T-cell (primary cell): Measurements from ENCODE around the gene SLC28A1. TPM values are rescaled to one million over a fixed set of nuclear protein-coding genes. Genes with fewer than 3 reads are reported as not detected.
A peak's percentile ranks its signal among the peaks of the same experiment; 100 is the strongest.
"Not testable (repeated sequence)": the region's sequence is repeated elsewhere in the genome, so short reads cannot be mapped to it uniquely, and the experiment has no call there.

Source experiments
- ATAC-seq, 4 experiments: fragments of 200-7000 bp in 3 of 4; fragments of 150-1000 bp in 1 of 4; cut with Tn5 transposase; replicated peaks in 1 of 4; 1 replicate in 3 of 4; 2 replicates in 1 of 4; pipeline ENCODE4 v1.10.0; 2021; ENCODE audit warnings: moderate library complexity in 3 of 4, mild to moderate bottlenecking in 2 of 4, moderate number of reproducible peaks in 1 of 4
- CTCF ChIA-PET, 2 donors: fragments of 300-600 bp; sonication (Branson Sonifier 250); formaldehyde crosslinking; loops; one replicate each; lab custom pipeline; 2022; ENCODE audit warnings: antibody characterized with exemption in 2 of 2; lab: Charles Lee
- POLR2A ChIA-PET, 2 donors: fragments of 300-600 bp; sonication (Branson Sonifier 250); formaldehyde crosslinking; loops; one replicate each; lab custom pipeline; 2022; ENCODE audit warnings: antibody characterized with exemption in 2 of 2; lab: Charles Lee
- DNase-seq, 35 experiments: peaks; one replicate each; pipeline versions ENCODE4 v3.0.0 to v3.0.0-alpha.2; 2013 to 2023
- H3K27ac ChIP-seq: one replicate; pipeline ENCODE4 v1.5.1; 2013; ENCODE audit warnings: low read length
- H3K27me3 ChIP-seq, 2 experiments: replicated peaks in 1 of 2; 1 replicate in 1 of 2; 2 replicates in 1 of 2; pipeline versions ENCODE4 v1.6.1 to v1.7.0; 2013; ENCODE audit warnings: low read length in 1 of 2, mixed read lengths in 1 of 2; ENCODE audit not compliant: control insufficient read depth in 2 of 2, insufficient read depth in 2 of 2; ENCODE audit errors: extremely low read depth in 1 of 2
- H3K36me3 ChIP-seq, 2 donors: 1 replicate in 1 of 2; 2 replicates in 1 of 2; pipeline versions ENCODE4 v1.6.1 to v1.7.0; 2013; ENCODE audit warnings: low read length in 1 of 2; ENCODE audit not compliant: control insufficient read depth in 2 of 2, insufficient read depth in 1 of 2; ENCODE audit errors: extremely low read depth in 1 of 2
- H3K4me1 ChIP-seq, 2 experiments: 1 replicate in 1 of 2; 2 replicates in 1 of 2; pipeline versions ENCODE4 v1.6.1 to v1.7.0; 2013; ENCODE audit warnings: low read length in 2 of 2, mixed read lengths in 1 of 2; ENCODE audit not compliant: insufficient read depth in 2 of 2, control insufficient read depth in 1 of 2; ENCODE audit errors: extremely low read depth in 1 of 2
- H3K4me3 ChIP-seq, 2 donors: 1 replicate in 1 of 2; 2 replicates in 1 of 2; pipeline versions ENCODE4 v1.5.1 to v1.7.0; 2013; ENCODE audit warnings: mild to moderate bottlenecking in 2 of 2, low read length in 1 of 2, moderate library complexity in 1 of 2; ENCODE audit not compliant: control insufficient read depth in 1 of 2; ENCODE audit errors: extremely low read depth in 1 of 2
- H3K9me3 ChIP-seq: 2 replicates; pipeline ENCODE4 v1.7.0; 2013
- H3K27ac Mint-ChIP-seq, 2 donors: one replicate each; pipeline ENCODE4 v1.8.0; 2020 to 2021; ENCODE audit warnings: mild to moderate bottlenecking in 2 of 2, mixed read lengths in 2 of 2
- H3K27me3 Mint-ChIP-seq, 2 donors: one replicate each; pipeline ENCODE4 v1.8.0; 2021 to 2022; ENCODE audit warnings: mixed read lengths in 2 of 2
- H3K36me3 Mint-ChIP-seq: one replicate; pipeline ENCODE4 v1.8.0; 2021; ENCODE audit warnings: mixed read lengths
- H3K4me1 Mint-ChIP-seq, 3 donors: one replicate each; pipeline ENCODE4 v1.8.0; 2020 to 2022; ENCODE audit warnings: mixed read lengths in 3 of 3, mild to moderate bottlenecking in 1 of 3
- H3K4me3 Mint-ChIP-seq, 3 donors: one replicate each; pipeline ENCODE4 v1.8.0; 2020 to 2022; ENCODE audit warnings: mild to moderate bottlenecking in 3 of 3, mixed read lengths in 3 of 3, moderate library complexity in 3 of 3
- H3K9me3 Mint-ChIP-seq, 3 donors: one replicate each; pipeline ENCODE4 v1.8.0; 2020 to 2022; ENCODE audit warnings: mixed read lengths in 3 of 3
- WGBS: methylation state at CpG from one replicate; pipeline ENCODE4 v1.1.5; 2013; ENCODE audit warnings: missing lambda C conversion rate; ENCODE audit not compliant: insufficient coverage; 5-methylcytosine and 5-hydroxymethylcytosine counted together
- total RNA-seq, 35 experiments: library from RNA in 6 of 35; stranded (reverse) in 6 of 35; fragments of 120-200 nt in 1 of 35; gene quantifications; one replicate each; pipeline versions ENCODE4 v1.2.1 to v1.2.4 and lab custom pipeline; 2013 to 2026

SLC28A1 gene
- total RNA-seq, 5 donors from 2014 or later (not counting 1 experiment from before 2014, with no cell fraction given) = not detected

DNA sequence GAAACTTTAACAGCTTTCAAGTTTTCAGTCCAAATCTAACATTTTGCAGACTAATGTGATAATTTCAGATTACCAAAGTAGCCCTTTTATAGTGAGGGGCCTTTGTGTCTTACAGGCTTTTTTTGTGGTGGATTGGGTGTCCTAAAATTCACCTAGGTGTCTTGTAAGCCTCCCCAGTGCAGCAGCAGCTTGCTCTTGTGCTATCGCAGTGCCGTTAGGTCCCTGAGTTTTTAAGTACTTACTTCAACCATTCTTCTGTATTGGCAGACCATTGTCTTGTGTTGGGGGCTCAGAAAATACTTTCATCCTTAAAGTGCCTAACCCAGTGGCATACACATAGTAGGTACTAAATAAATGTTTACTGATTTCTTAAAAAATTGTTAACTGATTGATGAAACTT, 99.2 kb downstream of the SLC28A1 start:
- ChIA-PET POLR2A (interaction anchor here in 1 of 2 donors (0.5 kb wide), 1 partner anchor 81 kb away, joined by 6 read pairs; no protein-coding TSS in a partner anchor), CTCF (no interaction called here)
- Mint-ChIP-seq H3K4me1 (peaks cover 60 to 62% (median 60%) of the 10 kb centered on the region in 3 donors), H3K27ac (peak overlapping the region; percentile 95 to 97), H3K4me3 (peak overlapping the region; percentile 92 to 96 (median 95)), H3K36me3 (no peaks in the 10 kb centered on the region), H3K9me3 (no peaks in the 10 kb centered on the region), H3K27me3 (no peaks in the 10 kb centered on the region)
- Histone ChIP-seq H3K27me3 (no peaks in the 10 kb centered on the region), H3K4me1 (peaks cover 14 to 40% of the 10 kb centered on the region in 2 experiments), H3K36me3 (no peaks in the 10 kb centered on the region), H3K27ac (peak overlapping the region; percentile 82), H3K4me3 (no peak overlapping the region), H3K9me3 (no peaks in the 10 kb centered on the region)
- ATAC-seq = no peak
- DNase-seq = peak in 1 of 35 experiments; percentile 22
- WGBS = no CpG with 5 or more reads among the region's 2 CpGs

DNA sequence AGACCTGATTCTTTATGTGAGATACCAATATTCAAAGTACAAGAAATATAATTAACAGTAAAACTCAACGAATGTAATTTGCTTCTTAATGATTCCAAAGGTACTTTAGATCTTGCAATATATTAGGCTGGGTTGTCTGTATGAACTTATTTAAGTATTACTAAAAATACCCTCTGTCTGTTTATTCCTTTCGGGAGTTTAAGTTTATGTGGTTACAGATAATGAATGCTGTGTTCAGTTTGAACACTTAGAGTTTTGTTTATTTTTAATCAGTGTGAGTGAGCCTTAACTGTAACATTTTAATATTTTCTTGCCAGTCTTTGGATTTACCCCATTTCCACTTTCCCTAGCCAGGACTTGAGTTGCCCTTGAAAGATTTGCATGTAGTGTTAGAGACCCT, 100.7 kb downstream of the SLC28A1 start:
- no peak for DNase-seq
- peak overlapping the region; percentile 68 to 70 for H3K27ac Mint-ChIP-seq
- H3K4me1 ChIP-seq = peaks cover 19 to 36% of the 10 kb centered on the region in 2 experiments
- no peaks in the 10 kb centered on the region for H3K9me3 Mint-ChIP-seq
- POLR2A ChIA-PET = no interaction called here
- peaks cover 59 to 67% (median 60%) of the 10 kb centered on the region in 3 donors for H3K4me1 Mint-ChIP-seq
- H3K4me3 Mint-ChIP-seq = no peak overlapping the region
- H3K36me3 ChIP-seq = no peaks in the 10 kb centered on the region
- CTCF ChIA-PET = no interaction called here
- no peaks in the 10 kb centered on the region for H3K27me3 ChIP-seq
- H3K27me3 Mint-ChIP-seq = no peaks in the 10 kb centered on the region
- no peak overlapping the region for H3K4me3 ChIP-seq
- WGBS = no CpG with 5 or more reads among the region's 2 CpGs
- H3K9me3 ChIP-seq = no peaks in the 10 kb centered on the region
- no peaks in the 10 kb centered on the region for H3K36me3 Mint-ChIP-seq
- ATAC-seq = no peak
- no peak overlapping the region for H3K27ac ChIP-seq

DNA sequence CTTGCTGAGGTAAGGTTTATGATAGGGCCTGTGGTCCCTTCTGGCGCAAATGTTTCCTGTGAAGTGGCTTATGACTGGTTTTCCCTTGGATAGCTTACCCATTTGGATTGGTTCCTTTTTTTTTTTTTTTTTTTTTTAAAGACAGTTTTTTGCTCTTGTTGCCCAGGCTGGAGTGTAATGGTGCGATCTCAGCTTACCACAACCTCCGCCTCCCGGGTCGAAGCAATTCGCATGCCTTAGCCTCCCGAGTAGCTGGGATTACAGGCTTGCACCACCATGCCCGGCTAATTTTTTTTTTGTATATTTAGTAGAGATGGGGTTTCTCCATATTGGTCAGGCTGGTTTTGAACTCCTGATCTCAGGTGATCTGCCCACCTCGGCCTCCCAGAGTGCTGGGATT, 102.9 kb downstream of the SLC28A1 start:
- ATAC-seq, H3K27me3 ChIP-seq, H3K9me3 ChIP-seq, DNase-seq, H3K4me3 Mint-ChIP-seq, H3K9me3 Mint-ChIP-seq, H3K27me3 Mint-ChIP-seq, H3K36me3 ChIP-seq, CTCF ChIA-PET, H3K4me3 ChIP-seq, H3K36me3 Mint-ChIP-seq: not testable (repeated sequence)
- no CpG with 5 or more reads among the region's 9 CpGs for WGBS
- peaks cover 72 to 87% (median 78%) of the 10 kb centered on the region in 3 donors for H3K4me1 Mint-ChIP-seq
- Histone ChIP-seq H3K4me1 (peaks cover 19 to 26% of the 10 kb centered on the region in 2 experiments), H3K27ac (peak overlapping the region; percentile 70)
- POLR2A ChIA-PET = interaction anchor here in 1 of 2 donors (0.6 kb wide), 1 partner anchor 19 kb away, joined by 7 read pairs; no protein-coding TSS in a partner anchor
- peak overlapping the region; percentile 52 to 68 for H3K27ac Mint-ChIP-seq

DNA sequence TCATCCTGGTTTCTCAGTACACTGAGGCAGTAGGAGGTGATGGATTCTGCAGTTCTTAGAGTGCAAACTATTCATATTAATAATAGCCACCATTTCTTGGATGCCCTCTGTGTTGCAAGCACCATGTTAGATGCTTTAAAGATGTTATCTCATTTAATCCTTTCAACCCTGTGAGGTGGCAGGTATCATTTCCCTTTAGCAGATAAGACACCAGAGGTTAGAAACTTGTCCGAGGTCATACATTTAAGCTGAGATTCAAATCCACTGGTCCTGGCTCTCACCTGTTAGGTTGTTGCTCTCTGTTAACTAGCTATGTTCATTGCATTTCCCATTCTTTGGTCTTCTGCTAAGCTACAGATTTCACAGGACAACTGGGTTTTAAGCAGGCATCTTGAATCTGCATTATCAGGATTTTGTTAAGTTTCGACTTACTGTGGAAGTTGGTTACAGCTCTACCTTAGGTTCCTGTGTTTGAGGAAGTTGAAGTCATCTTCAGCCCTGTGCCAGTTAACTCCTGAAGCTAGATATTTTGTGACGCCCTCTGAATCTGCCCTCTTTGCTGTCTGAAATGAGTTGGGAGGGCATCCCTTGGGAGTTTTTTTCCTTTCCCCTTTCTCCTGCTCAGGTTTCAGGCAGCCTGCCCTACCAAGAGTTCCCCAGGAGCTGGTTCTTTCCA, 103.6 kb downstream of the SLC28A1 start:
- H3K4me1 ChIP-seq = peaks cover 15 to 21% of the 10 kb centered on the region in 2 experiments
- H3K4me1 Mint-ChIP-seq = peaks cover 70 to 86% (median 77%) of the 10 kb centered on the region in 3 donors
- peak overlapping the region; percentile 39 to 59 (median 59) for H3K4me3 Mint-ChIP-seq
- POLR2A ChIA-PET = interaction anchor here in 1 of 2 donors (0.5 kb wide), 1 partner anchor 131 kb away, joined by 3 read pairs; no protein-coding TSS in a partner anchor
- H3K9me3 Mint-ChIP-seq = no peaks in the 10 kb centered on the region
- no peaks in the 10 kb centered on the region for H3K27me3 ChIP-seq
- no peaks in the 10 kb centered on the region for H3K9me3 ChIP-seq
- H3K27ac Mint-ChIP-seq = peak overlapping the region; percentile 96 to 98
- no peaks in the 10 kb centered on the region for H3K36me3 Mint-ChIP-seq
- CTCF ChIA-PET = interaction anchor here (0.5 to 1.6 kb wide), 3 partner anchors 16 to 118 kb away, joined by 3 to 6 read pairs (median 4); no protein-coding TSS in a partner anchor
- H3K27ac ChIP-seq = peak overlapping the region; percentile 70
- H3K4me3 ChIP-seq = no peak overlapping the region
- no peaks in the 10 kb centered on the region for H3K27me3 Mint-ChIP-seq
- peak; percentile 72 to 78 (median 76) for ATAC-seq
- 47% methylated on average over 2 of the region's 3 CpGs for WGBS
- peak in 1 of 35 experiments; percentile 25 for DNase-seq
- H3K36me3 ChIP-seq = no peaks in the 10 kb centered on the region

DNA sequence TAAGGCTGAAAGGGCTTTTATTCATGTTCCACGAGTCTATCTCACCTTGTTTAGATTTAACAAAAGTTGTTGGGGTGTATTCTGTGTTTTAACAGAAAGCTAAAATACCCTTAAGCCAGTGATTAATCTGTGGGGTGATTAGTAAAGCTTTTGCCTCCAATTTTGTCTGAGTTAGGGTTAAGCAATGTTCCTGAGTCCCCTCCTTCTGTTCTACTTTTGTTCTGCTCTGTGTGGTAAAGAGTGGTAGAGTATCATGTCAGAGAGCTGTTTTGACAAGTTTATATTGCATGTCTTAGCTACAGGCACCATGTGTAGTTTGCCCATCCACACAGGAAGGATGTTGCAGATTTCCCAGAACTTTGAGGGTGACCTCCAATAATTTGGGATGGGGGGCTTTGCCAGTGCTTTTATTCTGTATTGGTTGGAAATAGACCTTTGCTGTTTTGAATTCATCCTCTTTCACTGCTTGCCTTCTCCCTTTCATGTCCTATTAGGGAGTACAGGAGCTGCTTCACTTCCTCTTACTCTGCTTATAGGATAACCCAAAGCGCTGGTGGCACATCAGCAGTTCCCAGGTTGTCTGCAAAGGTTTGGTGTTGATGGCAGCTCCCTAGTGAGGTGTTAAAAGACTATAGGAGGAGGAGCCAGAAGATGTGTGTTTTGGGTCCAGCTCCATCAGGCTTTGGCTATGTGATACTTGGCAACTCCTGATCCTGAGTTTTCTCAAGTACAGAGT, 104.6 kb downstream of the SLC28A1 start:
- DNase-seq (no peak), ATAC-seq (no peak)
- WGBS = no CpG with 5 or more reads among the region's 2 CpGs
- ChIA-PET POLR2A (interaction anchor here in 1 of 2 donors (0.5 kb wide), 1 partner anchor 30 kb away, joined by 9 read pairs; no protein-coding TSS in a partner anchor), CTCF (interaction anchor here in 1 of 2 donors (1.1 to 1.6 kb wide), 3 partner anchors 10 to 98 kb away, joined by 3 to 6 read pairs (median 3); no protein-coding TSS in a partner anchor)
- Mint-ChIP-seq H3K36me3 (peaks cover 3% of the 10 kb centered on the region), H3K4me1 (peaks cover 66 to 79% (median 69%) of the 10 kb centered on the region in 3 donors), H3K27me3 (no peaks in the 10 kb centered on the region), H3K4me3 (peak overlapping the region in 1 of 3 donors; percentile 59), H3K9me3 (no peaks in the 10 kb centered on the region), H3K27ac (peak overlapping the region; percentile 96 to 98)
- H3K4me3 ChIP-seq = no peak overlapping the region
- no peaks in the 10 kb centered on the region for H3K36me3 ChIP-seq
- H3K9me3 ChIP-seq = no peaks in the 10 kb centered on the region
- H3K4me1 ChIP-seq = peaks cover 15 to 19% of the 10 kb centered on the region in 2 experiments
- no peaks in the 10 kb centered on the region for H3K27me3 ChIP-seq
- peak overlapping the region; percentile 70 for H3K27ac ChIP-seq

DNA sequence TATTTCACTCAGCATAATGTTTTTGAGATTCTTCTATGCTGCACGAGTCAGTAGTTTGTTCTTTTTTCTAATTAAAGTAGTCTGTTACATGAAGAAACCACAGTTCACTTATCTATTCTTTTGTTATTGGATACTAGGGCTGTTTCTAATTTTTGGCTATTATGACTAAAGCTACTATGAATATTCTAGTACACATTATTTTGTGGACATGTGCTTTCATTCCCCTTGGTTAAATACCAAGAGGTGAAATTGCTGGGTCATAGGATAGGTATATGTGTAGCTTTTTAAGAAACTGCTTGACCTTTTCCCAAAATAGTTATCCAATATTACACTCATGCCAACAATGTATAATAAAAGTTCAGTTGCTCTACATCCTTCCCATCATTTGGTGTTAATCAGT, 106.0 kb downstream of the SLC28A1 start:
- Mint-ChIP-seq H3K9me3 (no peaks in the 10 kb centered on the region), H3K27me3 (no peaks in the 10 kb centered on the region), H3K27ac (peak overlapping the region; percentile 49 to 61), H3K4me3 (no peak overlapping the region), H3K4me1 (peaks cover 61 to 74% (median 62%) of the 10 kb centered on the region in 3 donors), H3K36me3 (peaks cover 3% of the 10 kb centered on the region)
- H3K4me3 ChIP-seq = no peak overlapping the region
- no peaks in the 10 kb centered on the region for H3K36me3 ChIP-seq
- CTCF ChIA-PET = interaction anchor here in 1 of 2 donors (0.6 kb wide), 1 partner anchor 26 kb away, joined by 3 read pairs; no protein-coding TSS in a partner anchor
- POLR2A ChIA-PET = interaction anchor here in 1 of 2 donors (0.5 kb wide), 1 partner anchor 667 kb away, joined by 6 read pairs; no protein-coding TSS in a partner anchor
- H3K4me1 ChIP-seq = peaks cover 15 to 19% of the 10 kb centered on the region in 2 experiments
- H3K27me3 ChIP-seq = no peaks in the 10 kb centered on the region
- DNase-seq = no peak
- no CpG with 5 or more reads among the region's 1 CpG for WGBS
- no peaks in the 10 kb centered on the region for H3K9me3 ChIP-seq
- ATAC-seq = no peak
- H3K27ac ChIP-seq = peak overlapping the region; percentile 16
